H9 (cell line): Measurements from ENCODE around the gene ZNFX1. TPM values are rescaled to one million over a fixed set of nuclear protein-coding genes. Genes with fewer than 3 reads are reported as not detected.

Source experiments
- DNase-seq: peaks from one replicate; pipeline ENCODE4 v3.0.0-alpha.2; 2017
- H2AFZ ChIP-seq: one replicate; pipeline ENCODE4 v1.6.1; 2013; ENCODE audit warnings: mild to moderate bottlenecking, low read length, control low read depth, moderate library complexity
- H2AK5ac ChIP-seq: 2 replicates; pipeline ENCODE4 v1.6.1; 2013; ENCODE audit warnings: low read length, control low read depth, mixed read lengths; ENCODE audit not compliant: insufficient read length
- H2BK120ac ChIP-seq: one replicate; pipeline ENCODE4 v1.6.1; 2013; ENCODE audit warnings: low read depth, mild to moderate bottlenecking, low read length, control low read depth, inconsistent platforms; ENCODE audit not compliant: poor library complexity, severe bottlenecking
- H2BK12ac ChIP-seq: 2 replicates; pipeline ENCODE4 v1.6.1; 2013; ENCODE audit warnings: low read length, control low read depth, mixed read lengths, low read depth; ENCODE audit not compliant: insufficient read length
- H2BK15ac ChIP-seq: 2 replicates; pipeline ENCODE4 v1.6.1; 2013; ENCODE audit warnings: low read depth, low read length, control low read depth
- H2BK20ac ChIP-seq: one replicate; pipeline ENCODE4 v1.6.1; 2013; ENCODE audit warnings: low read depth, mild to moderate bottlenecking, low read length, control low read depth, inconsistent platforms; ENCODE audit not compliant: poor library complexity, severe bottlenecking
- H2BK5ac ChIP-seq: 2 replicates; pipeline ENCODE4 v1.6.1; 2013; ENCODE audit warnings: low read length, control low read depth, mixed read lengths; ENCODE audit not compliant: insufficient read length
- H3K14ac ChIP-seq: 2 replicates; pipeline ENCODE4 v1.6.1; 2013; ENCODE audit warnings: low read length, control low read depth; ENCODE audit not compliant: insufficient read depth
- H3K18ac ChIP-seq: 2 replicates; pipeline ENCODE4 v1.6.1; 2013; ENCODE audit warnings: low read depth, mild to moderate bottlenecking, mixed read lengths, low read length, control low read depth; ENCODE audit not compliant: insufficient read length
- H3K23ac ChIP-seq: 2 replicates; pipeline ENCODE4 v1.6.1; 2013; ENCODE audit warnings: low read length, control low read depth, mixed read lengths, low read depth; ENCODE audit not compliant: insufficient read length
- H3K23me2 ChIP-seq: 2 replicates; pipeline ENCODE4 v1.6.1; 2013; ENCODE audit warnings: low read depth, mild to moderate bottlenecking, mixed read lengths, low read length, control low read depth; ENCODE audit not compliant: insufficient read length, poor library complexity, severe bottlenecking
- H3K27ac ChIP-seq: 2 replicates; pipeline ENCODE4 v1.5.1; 2013; ENCODE audit warnings: low read length, control low read depth, mixed read lengths, low read depth; ENCODE audit not compliant: insufficient read length
- H3K27me3 ChIP-seq: 2 replicates; pipeline ENCODE4 v1.6.1; 2013; ENCODE audit warnings: low read length, control low read depth, inconsistent platforms; ENCODE audit not compliant: insufficient read depth
- H3K4ac ChIP-seq: 2 replicates; pipeline ENCODE4 v1.6.1; 2013; ENCODE audit warnings: low read depth, mild to moderate bottlenecking, control low read depth, inconsistent platforms, low read length, moderate library complexity
- H3K4me1 ChIP-seq: 2 replicates; pipeline ENCODE4 v1.6.1; 2013; ENCODE audit warnings: low read length, control low read depth, inconsistent platforms; ENCODE audit not compliant: insufficient read depth
- H3K4me2 ChIP-seq: 2 replicates; pipeline ENCODE4 v1.6.1; 2013; ENCODE audit warnings: low read length, control low read depth, mixed read lengths; ENCODE audit not compliant: insufficient read length, insufficient read depth
- H3K56ac ChIP-seq: 2 replicates; pipeline ENCODE4 v1.6.1; 2013; ENCODE audit warnings: low read depth, mild to moderate bottlenecking, mixed read lengths, low read length, control low read depth; ENCODE audit not compliant: insufficient read length
- H3K79me1 ChIP-seq: 2 replicates; pipeline ENCODE4 v1.6.1; 2013; ENCODE audit warnings: low read depth, mild to moderate bottlenecking, moderate library complexity, low read length, control low read depth, inconsistent platforms; ENCODE audit not compliant: insufficient read depth, poor library complexity, severe bottlenecking
- H3K79me2 ChIP-seq: 2 replicates; pipeline ENCODE4 v1.6.1; 2013; ENCODE audit warnings: low read length, control low read depth, inconsistent platforms; ENCODE audit not compliant: insufficient read depth
- H3K9ac ChIP-seq: 2 replicates; pipeline ENCODE4 v1.6.1; 2013; ENCODE audit warnings: low read length, control low read depth, mixed read lengths; ENCODE audit not compliant: insufficient read length; ENCODE audit errors: extremely low read depth
- H3K9me3 ChIP-seq: one replicate; pipeline ENCODE4 v1.6.1; 2013; ENCODE audit warnings: low read depth, low read length, inconsistent platforms; ENCODE audit not compliant: control insufficient read depth
- H3T11ph ChIP-seq: one replicate; pipeline ENCODE4 v1.6.1; 2013; ENCODE audit warnings: mild to moderate bottlenecking, low read length, control low read depth, inconsistent platforms
- H4K20me1 ChIP-seq: one replicate; pipeline ENCODE4 v1.6.1; 2013; ENCODE audit not compliant: control insufficient read depth, insufficient read length, insufficient read depth
- H4K5ac ChIP-seq: 2 replicates; pipeline ENCODE4 v1.6.1; 2013; ENCODE audit warnings: low read depth, mild to moderate bottlenecking, mixed read lengths, low read length, control low read depth; ENCODE audit not compliant: insufficient read length
- H4K8ac ChIP-seq: replicated peaks from 2 replicates; pipeline ENCODE4 v1.6.1; 2013; ENCODE audit warnings: low read length, control low read depth, mixed read lengths, low read depth; ENCODE audit not compliant: insufficient read length
- H4K91ac ChIP-seq: 2 replicates; pipeline ENCODE4 v1.6.1; 2013; ENCODE audit warnings: low read depth, mild to moderate bottlenecking, moderate library complexity, mixed read lengths, low read length, control low read depth; ENCODE audit not compliant: insufficient read length
- H3K27ac Mint-ChIP-seq, 3 experiments: 2 replicates in 2 of 3; 3 replicates in 1 of 3; pipeline ENCODE4 v1.8.0; 2020 to 2021; ENCODE audit warnings: mixed read lengths in 3 of 3, mild to moderate bottlenecking in 1 of 3, moderate library complexity in 1 of 3
- H3K27me3 Mint-ChIP-seq: 2 replicates; pipeline ENCODE4 v1.8.0; 2021; ENCODE audit warnings: low read depth, mild to moderate bottlenecking, moderate library complexity, mixed read lengths
- H3K36me3 Mint-ChIP-seq, 3 experiments: 2 replicates in 2 of 3; 3 replicates in 1 of 3; pipeline ENCODE4 v1.8.0; 2020 to 2021; ENCODE audit warnings: low read depth in 3 of 3, mixed read lengths in 3 of 3; ENCODE audit not compliant: insufficient read depth in 1 of 3
- H3K4me1 Mint-ChIP-seq, 2 experiments: 2 replicates each; pipeline ENCODE4 v1.8.0; 2020; ENCODE audit warnings: mixed read lengths in 2 of 2
- H3K4me3 Mint-ChIP-seq, 2 experiments: 2 replicates in 1 of 2; 3 replicates in 1 of 2; pipeline ENCODE4 v1.8.0; 2020 to 2021; ENCODE audit warnings: mild to moderate bottlenecking in 2 of 2, mixed read lengths in 2 of 2, moderate library complexity in 1 of 2
- H3K9me3 Mint-ChIP-seq, 2 experiments: 2 replicates in 1 of 2; 3 replicates in 1 of 2; pipeline ENCODE4 v1.8.0; 2020; ENCODE audit warnings: mild to moderate bottlenecking in 2 of 2, mixed read lengths in 2 of 2, moderate library complexity in 1 of 2
- WGBS: extraction: QIAGEN DNeasy Blood & Tissue Kit; methylation state at CpG from one replicate; pipeline ENCODE4 v1.1.7; 2013; ENCODE audit warnings: missing lambda C conversion rate, low lambda C conversion rate, mixed read lengths; ENCODE audit not compliant: insufficient read length; ENCODE audit errors: extremely low coverage; 5-methylcytosine and 5-hydroxymethylcytosine counted together
- total RNA-seq: library from RNA; stranded (reverse); gene quantifications from 2 replicates; pipeline ENCODE4 v1.2.1, GENCODE V29; 2021
- TF ChIP-seq, protein P1 (sequence below): fragments of 200-600 bp; sonication (generic); conservative IDR thresholded peaks from 3 replicates; pipeline ENCODE4 v1.8.0; 2021; ENCODE audit warnings: antibody characterized with exemption, mild to moderate bottlenecking

The ZNFX1 gene
- total RNA-seq, 1 experiment from 2014 or later = 13.3 TPM

DNA sequence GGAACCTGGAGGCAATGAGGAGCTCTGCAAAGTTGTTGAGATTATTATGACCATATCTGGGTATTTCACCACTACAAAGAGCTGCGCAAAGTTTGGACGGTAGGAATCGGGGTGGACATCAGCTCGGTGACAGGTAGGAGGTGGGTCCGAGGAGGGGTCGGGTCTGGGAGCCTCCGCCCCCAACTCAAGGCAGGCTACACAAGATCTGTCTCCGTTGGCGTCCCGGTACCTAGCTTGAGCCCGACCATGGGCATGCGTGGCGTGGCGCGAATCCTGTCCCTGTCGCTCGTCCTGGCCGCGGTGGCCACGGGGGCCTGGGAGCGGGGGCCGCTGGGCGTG, 40.2 kb upstream of the ZNFX1 start:
- Histone ChIP-seq H4K8ac (no peak overlapping the region), H3K79me2 (no peaks in the 10 kb centered on the region), H2AK5ac (no peak overlapping the region), H3K23ac (no peak overlapping the region), H3K27me3 (peaks cover 20% of the 10 kb centered on the region; the same call in 1 of the 2 replicates), H3K14ac (no peak overlapping the region), H4K5ac (no peak overlapping the region), H2BK120ac (no peak overlapping the region), H3T11ph (no peak overlapping the region), H3K4me2 (peak overlapping the region; percentile 66), H3K56ac (no peak overlapping the region), H3K4ac (no peak overlapping the region), H2BK15ac (no peak overlapping the region), H3K79me1 (no peaks in the 10 kb centered on the region), H4K91ac (no peak overlapping the region), H3K23me2 (peaks cover 9% of the 10 kb centered on the region), H2AFZ (no peak overlapping the region), H3K27ac (no peak overlapping the region), H3K4me1 (no peaks in the 10 kb centered on the region), H3K9ac (no peak overlapping the region), H4K20me1 (no peaks in the 10 kb centered on the region), H2BK20ac (no peak overlapping the region), H3K18ac (no peak overlapping the region), H2BK12ac (no peak overlapping the region), H2BK5ac (no peak overlapping the region), H3K9me3 (no peaks in the 10 kb centered on the region)
- WGBS = no CpG with 5 or more reads among the region's 23 CpGs
- Mint-ChIP-seq H3K9me3 (peaks cover 5 to 10% of the 10 kb centered on the region in 2 experiments; a peak in 2 of 5 replicates), H3K36me3 (no peaks in the 10 kb centered on the region; a peak in 1 of 7 replicates), H3K4me3 (peak overlapping the region; percentile 69 to 87), H3K27me3 (peaks cover 81% of the 10 kb centered on the region), H3K4me1 (peaks cover 17 to 20% of the 10 kb centered on the region in 2 experiments), H3K27ac (no peak overlapping the region)
- TF ChIP-seq, protein P1, sequence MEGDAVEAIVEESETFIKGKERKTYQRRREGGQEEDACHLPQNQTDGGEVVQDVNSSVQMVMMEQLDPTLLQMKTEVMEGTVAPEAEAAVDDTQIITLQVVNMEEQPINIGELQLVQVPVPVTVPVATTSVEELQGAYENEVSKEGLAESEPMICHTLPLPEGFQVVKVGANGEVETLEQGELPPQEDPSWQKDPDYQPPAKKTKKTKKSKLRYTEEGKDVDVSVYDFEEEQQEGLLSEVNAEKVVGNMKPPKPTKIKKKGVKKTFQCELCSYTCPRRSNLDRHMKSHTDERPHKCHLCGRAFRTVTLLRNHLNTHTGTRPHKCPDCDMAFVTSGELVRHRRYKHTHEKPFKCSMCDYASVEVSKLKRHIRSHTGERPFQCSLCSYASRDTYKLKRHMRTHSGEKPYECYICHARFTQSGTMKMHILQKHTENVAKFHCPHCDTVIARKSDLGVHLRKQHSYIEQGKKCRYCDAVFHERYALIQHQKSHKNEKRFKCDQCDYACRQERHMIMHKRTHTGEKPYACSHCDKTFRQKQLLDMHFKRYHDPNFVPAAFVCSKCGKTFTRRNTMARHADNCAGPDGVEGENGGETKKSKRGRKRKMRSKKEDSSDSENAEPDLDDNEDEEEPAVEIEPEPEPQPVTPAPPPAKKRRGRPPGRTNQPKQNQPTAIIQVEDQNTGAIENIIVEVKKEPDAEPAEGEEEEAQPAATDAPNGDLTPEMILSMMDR = no peak
- DNase-seq = no peak
